Memory B cell (primary cell): ENCODE measurements around the gene DRAXIN.

Source experiments
- ATAC-seq: fragments of 150-1000 bp; cut with Tn5 transposase; 2 replicates; pipeline ENCODE4 v1.10.0; 2021; ENCODE audit warnings: low read depth, mild to moderate bottlenecking, moderate library complexity
- DNase-seq, 2 donors: peaks; one replicate each; pipeline ENCODE4 v3.0.0; 2022; ENCODE audit warnings: low spot score in 2 of 2
- H3K27ac Mint-ChIP-seq: one replicate; pipeline ENCODE4 v1.8.0; 2022; ENCODE audit warnings: mild to moderate bottlenecking, moderate library complexity, mixed read lengths
- H3K27me3 Mint-ChIP-seq: one replicate; pipeline ENCODE4 v1.8.0; 2022; ENCODE audit warnings: mixed read lengths
- H3K36me3 Mint-ChIP-seq: one replicate; pipeline ENCODE4 v1.8.0; 2022; ENCODE audit warnings: mild to moderate bottlenecking, mixed read lengths
- H3K4me1 Mint-ChIP-seq: one replicate; pipeline ENCODE4 v1.8.0; 2022; ENCODE audit warnings: mixed read lengths
- H3K4me3 Mint-ChIP-seq: one replicate; pipeline ENCODE4 v1.8.0; 2022; ENCODE audit warnings: mild to moderate bottlenecking, moderate library complexity, mixed read lengths
- H3K9me3 Mint-ChIP-seq: one replicate; pipeline ENCODE4 v1.8.0; 2022; ENCODE audit warnings: mixed read lengths

Gene DRAXIN

DNA sequence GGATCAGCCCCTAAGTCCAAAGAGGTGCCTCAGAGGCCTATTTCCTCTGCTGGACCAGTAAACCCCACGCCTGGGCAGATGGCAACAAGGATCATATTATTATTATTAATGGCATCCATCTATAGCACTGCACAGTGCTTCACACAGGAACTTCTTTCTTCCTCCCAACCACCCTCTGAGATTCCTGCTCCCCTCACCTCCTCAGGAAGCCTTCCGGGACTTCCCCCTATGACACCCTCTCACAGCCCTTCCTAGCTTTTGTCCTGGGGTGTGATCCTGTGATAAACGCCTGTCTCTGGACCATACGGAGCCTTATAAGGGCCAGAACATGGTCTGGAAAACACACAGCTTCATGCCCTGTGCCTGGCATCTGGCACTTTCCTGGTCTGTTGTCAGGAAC is 40.5 kb upstream of the DRAXIN start:
- H3K9me3 Mint-ChIP-seq = no peaks in the 10 kb centered on the region

DNA sequence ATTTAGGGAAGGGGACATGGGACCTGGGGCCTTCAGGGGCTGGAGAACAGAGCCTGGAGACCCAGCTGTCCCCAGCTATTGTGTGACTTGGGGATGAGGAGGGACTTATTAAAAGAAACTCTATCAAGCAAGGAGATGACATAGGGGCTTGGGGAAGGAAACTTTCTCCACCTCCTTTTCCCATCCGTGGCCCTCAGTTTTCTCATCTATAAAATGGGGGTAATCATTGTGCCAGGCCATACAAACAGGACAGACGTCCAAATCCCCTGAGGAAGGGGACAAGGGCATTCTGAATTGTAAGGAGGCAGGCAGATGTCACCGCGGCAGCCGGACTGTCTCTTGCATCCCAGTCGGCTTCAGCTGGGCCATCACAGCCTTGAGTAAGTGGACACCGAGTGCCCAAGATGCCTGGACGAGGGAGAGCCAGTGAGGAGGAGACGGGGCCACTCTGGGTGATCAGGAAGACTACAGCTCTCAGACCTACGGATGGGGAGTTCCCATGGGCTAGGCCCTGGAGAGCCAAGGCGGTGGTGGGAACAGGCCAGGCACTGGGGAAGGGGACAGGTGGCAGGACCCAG is 39.2 kb upstream of the DRAXIN start:
- no peaks in the 10 kb centered on the region for H3K9me3 Mint-ChIP-seq
- no peak for ATAC-seq
- no peak overlapping the region for H3K27ac Mint-ChIP-seq
- no peaks in the 10 kb centered on the region for H3K27me3 Mint-ChIP-seq
- no peak for DNase-seq
- H3K4me3 Mint-ChIP-seq = no peak overlapping the region
- no peaks in the 10 kb centered on the region for H3K36me3 Mint-ChIP-seq
- H3K4me1 Mint-ChIP-seq = peaks cover 18% of the 10 kb centered on the region

More for the DNA sequence above, 40.5 kb upstream of the DRAXIN start:
- H3K27me3 Mint-ChIP-seq = no peaks in the 10 kb centered on the region
- H3K4me3 Mint-ChIP-seq = peak overlapping the region; percentile 81
- DNase-seq (no peak), ATAC-seq (no peak)
- H3K4me1 Mint-ChIP-seq = peaks cover 18% of the 10 kb centered on the region
- no peaks in the 10 kb centered on the region for H3K36me3 Mint-ChIP-seq
- H3K27ac Mint-ChIP-seq = no peak overlapping the region

DNA sequence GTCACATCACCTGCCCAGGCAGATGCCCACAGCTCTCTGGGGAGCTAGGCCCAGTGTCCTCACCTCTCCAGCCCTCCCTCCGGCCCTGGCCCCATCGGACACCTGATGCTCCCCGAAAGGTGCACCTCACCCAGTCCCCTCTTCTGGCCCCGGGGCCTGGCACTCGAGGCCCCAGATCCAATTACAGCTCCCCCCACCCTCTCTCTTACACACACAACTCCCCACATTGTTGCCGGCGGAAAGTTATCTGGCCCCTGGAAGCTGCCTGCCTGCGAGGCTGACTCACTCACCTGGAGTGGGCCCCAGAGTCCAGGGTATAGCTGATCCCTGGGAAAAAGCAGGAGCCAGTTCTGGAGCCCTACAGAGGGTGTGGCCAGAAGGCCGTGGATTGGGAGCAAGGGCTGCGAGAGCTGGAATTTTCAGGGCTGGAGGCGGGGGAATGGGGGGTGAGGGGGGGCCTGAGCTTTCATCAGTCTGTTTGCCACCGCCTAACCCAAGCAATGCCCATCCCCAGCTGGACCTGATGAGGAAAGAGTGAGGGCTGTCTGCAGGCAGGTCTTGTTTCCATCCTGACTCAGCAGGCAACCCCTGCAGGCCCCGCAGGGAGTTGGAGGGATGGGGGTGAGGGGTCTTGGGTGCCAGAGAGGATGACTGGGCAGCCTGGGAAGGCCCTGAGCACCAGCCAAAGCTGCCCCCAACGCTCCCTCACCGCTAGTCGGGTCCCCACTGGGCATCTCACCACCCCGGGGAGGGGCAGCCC is 38.2 kb upstream of the DRAXIN start:
- H3K9me3 Mint-ChIP-seq = no peaks in the 10 kb centered on the region
- peak overlapping the region; percentile 83 for H3K4me3 Mint-ChIP-seq
- no peak overlapping the region for H3K27ac Mint-ChIP-seq
- DNase-seq (no peak), ATAC-seq (no peak)
- H3K4me1 Mint-ChIP-seq = peaks cover 18% of the 10 kb centered on the region
- peaks cover 1% of the 10 kb centered on the region for H3K36me3 Mint-ChIP-seq
- no peaks in the 10 kb centered on the region for H3K27me3 Mint-ChIP-seq

DNA sequence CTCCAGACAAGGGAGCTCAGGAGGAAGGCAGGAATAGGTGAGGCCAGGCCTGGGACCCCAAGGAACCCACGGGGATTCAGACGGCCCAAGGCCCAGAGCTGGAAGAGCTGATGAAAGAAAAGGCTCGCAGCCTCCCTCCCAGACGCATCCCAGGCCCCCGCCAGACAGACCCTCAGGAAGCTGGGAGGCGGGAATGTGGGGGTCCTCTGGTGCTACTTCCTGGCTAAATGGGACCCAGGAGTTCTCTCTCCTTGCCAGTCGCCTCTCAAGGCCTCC is 37.7 kb upstream of the DRAXIN start:
- no peak overlapping the region for H3K27ac Mint-ChIP-seq
- peak overlapping the region; percentile 83 for H3K4me3 Mint-ChIP-seq
- no peak for DNase-seq
- peaks cover 1% of the 10 kb centered on the region for H3K36me3 Mint-ChIP-seq
- peaks cover 18% of the 10 kb centered on the region for H3K4me1 Mint-ChIP-seq
- no peaks in the 10 kb centered on the region for H3K9me3 Mint-ChIP-seq
- H3K27me3 Mint-ChIP-seq = no peaks in the 10 kb centered on the region
- ATAC-seq = no peak

DNA sequence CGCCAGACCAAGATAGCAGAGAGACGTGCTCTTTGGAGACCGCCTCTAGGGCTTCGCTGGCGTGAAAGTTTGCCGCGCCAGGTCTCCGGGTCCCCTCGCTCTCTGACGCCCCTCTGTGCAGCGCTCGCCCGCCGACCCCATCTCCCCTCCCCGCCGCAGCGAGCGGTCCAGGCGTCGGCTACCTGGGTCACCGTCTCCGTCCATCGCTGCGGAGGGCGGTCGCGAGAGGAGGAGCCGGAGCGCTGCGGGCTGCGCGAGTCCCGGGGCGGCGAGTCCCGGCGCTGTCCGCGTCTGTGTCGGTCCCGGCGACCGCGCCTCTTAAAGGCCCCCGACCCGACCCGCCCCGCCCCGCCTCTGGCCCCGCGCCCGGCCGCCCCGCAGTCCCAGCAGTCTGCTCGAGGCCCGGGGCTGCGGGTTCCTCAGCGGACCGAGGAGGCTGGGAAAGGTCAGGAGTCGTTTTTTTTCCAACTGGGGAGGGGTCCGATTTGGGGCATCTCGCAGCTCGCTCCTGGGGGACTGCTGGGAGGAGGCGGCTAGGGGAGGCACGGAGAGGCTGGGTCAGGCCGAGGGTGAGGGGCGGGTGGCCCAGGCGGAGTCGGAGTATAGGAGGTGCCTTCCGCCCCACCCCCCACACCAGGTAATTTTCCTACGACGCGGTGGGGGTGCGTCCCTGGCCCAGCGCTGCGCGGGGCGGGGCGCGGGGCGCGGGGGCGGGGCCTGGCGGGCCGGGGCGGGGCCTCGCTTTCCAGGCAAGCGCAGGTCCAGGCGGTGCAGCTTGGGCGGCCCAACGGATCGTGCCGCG is 37.2 kb upstream of the DRAXIN start, which contains the start of the genes FBXO2 and FBXO44:
FBXO2 (minus strand) TSS at position 293 of the 802 bp plus-strand sequence; CDS start at position 204, 89 bp downstream.
FBXO44 (plus strand) TSS at position 741 of the 802 bp plus-strand sequence. CDS start 959 bp downstream, outside the sequence.
- Mint-ChIP-seq H3K27ac (no peak within 1 kb of the TSS), H3K4me1 (peaks cover 18% of the 10 kb centered on the region), H3K27me3 (no peaks in the 10 kb centered on the region), H3K36me3 (peaks cover 1% of the 10 kb centered on the region), H3K9me3 (no peaks in the 10 kb centered on the region), H3K4me3 (peak within 1 kb of the TSS; percentile 83)
- ATAC-seq (peak; percentile 79), DNase-seq (peak; percentile 55 to 58)

DNA sequence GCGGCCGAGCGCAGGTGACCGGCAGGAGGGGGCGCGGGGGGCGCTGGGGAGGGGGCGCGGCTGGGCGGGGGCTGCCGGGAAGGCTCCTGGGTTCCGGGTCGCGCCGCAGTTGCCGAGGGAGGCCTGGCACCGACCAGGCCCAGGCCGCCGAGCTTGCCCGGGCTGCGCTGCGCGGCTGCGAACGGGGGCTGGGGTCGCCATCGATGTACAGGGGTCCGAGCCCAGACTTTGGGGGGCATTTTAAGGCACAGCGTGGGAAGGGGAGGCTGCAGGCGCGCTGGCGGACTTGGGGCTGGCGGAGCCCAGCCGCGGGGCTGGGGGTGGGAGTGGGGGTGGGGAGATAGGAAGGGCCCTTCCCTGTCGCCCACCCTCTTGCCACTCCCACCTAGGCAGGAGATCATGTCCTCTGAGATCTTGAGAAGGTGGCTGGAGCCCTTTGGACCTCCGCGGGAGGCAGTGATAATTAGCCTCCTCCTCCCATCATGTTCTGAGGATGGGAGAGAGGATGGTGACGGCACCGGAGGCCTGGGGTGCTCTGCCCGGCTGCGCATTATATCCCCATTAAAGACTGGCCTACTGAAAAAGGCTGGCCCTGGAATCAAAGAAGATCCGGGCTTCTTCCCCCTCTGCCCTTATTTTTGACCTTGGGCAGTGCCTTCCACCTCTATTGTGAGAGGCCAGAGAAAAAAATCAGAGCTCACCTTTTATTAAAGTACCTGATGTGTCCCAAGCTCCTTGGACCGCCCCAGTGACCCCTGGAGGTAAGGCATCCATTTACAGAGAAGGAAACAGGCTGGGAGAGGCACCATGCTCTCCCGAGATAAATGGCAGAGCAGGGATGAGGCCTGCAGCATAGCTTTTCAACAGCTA is 36.3 kb upstream of the DRAXIN start:
- peaks cover 3% of the 10 kb centered on the region for H3K36me3 Mint-ChIP-seq
- H3K4me1 Mint-ChIP-seq = peaks cover 14% of the 10 kb centered on the region
- ATAC-seq = peak; percentile 20
- no peaks in the 10 kb centered on the region for H3K9me3 Mint-ChIP-seq
- peak overlapping the region; percentile 83 for H3K4me3 Mint-ChIP-seq
- H3K27ac Mint-ChIP-seq = no peak overlapping the region
- no peaks in the 10 kb centered on the region for H3K27me3 Mint-ChIP-seq
- DNase-seq = no peak

DNA sequence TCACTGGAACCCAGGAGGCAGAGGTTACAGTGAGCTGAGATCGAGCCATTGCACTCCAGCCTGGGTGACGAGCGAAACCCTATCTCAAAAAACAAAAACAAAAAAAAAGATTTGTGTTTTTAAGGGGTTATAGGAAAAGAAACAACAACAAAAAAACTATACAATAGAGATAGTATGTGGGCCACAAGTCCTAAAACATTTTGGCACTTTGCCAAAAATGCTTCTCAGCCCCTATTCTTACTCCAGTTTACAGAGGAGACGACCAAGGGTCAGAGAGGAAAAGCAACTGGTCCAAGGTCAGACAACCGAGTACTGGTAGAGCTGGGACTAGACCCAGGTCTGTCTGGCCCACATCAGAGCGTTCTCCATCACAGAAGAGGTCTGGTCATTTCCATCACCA is 33.9 kb upstream of the DRAXIN start:
- H3K9me3 Mint-ChIP-seq = no peaks in the 10 kb centered on the region
- H3K36me3 Mint-ChIP-seq = peaks cover 7% of the 10 kb centered on the region
- no peak overlapping the region for H3K27ac Mint-ChIP-seq
- no peak for ATAC-seq
- no peak overlapping the region for H3K4me3 Mint-ChIP-seq
- peaks cover 6% of the 10 kb centered on the region for H3K4me1 Mint-ChIP-seq
- DNase-seq = no peak
- no peaks in the 10 kb centered on the region for H3K27me3 Mint-ChIP-seq

DNA sequence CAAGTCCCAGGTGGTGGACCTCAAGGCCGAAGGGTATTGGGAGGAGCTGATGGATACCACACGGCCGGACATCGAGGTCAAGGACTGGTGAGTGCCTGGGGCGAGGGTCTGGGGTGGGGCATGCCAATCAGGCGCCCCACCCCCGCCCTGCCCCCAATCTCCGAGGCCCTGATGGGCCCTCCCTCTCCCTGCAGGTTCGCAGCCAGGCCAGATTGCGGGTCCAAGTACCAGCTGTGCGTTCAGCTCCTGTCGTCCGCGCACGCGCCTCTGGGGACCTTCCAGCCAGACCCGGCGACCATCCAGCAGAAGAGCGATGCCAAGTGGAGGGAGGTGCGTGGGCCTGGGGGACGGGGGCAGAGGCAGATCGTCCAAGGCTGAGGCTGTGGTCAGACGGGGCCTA is 33.0 kb upstream of the DRAXIN start:
- Mint-ChIP-seq H3K4me1 (peaks cover 3% of the 10 kb centered on the region), H3K36me3 (peaks cover 7% of the 10 kb centered on the region), H3K4me3 (no peak overlapping the region), H3K27me3 (no peaks in the 10 kb centered on the region), H3K9me3 (no peaks in the 10 kb centered on the region), H3K27ac (no peak overlapping the region)
- DNase-seq (no peak), ATAC-seq (no peak)

DNA sequence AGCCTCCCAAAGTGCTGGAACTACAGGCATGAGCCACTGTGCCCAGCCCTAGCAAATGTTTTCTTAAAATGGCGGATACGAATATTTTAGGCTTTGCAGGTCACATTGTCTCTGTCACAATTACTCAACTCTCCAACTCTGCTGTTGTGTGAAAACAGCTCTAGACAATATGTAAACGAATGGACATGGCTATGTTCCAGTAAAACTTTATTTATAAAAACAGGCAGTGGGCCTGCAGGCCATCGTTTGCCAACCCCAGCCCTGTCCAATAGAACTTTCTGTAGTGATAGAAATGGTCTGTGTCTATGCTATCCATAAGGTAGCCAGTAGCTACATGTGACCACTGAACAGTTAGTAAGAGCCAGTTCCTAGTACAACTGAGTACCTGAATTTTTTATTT is 31.8 kb upstream of the DRAXIN start:
- H3K4me1 Mint-ChIP-seq = peaks cover 3% of the 10 kb centered on the region
- DNase-seq (no peak), ATAC-seq (no peak)
- H3K4me3 Mint-ChIP-seq = no peak overlapping the region
- H3K9me3 Mint-ChIP-seq = no peaks in the 10 kb centered on the region
- peaks cover 7% of the 10 kb centered on the region for H3K36me3 Mint-ChIP-seq
- H3K27me3 Mint-ChIP-seq = no peaks in the 10 kb centered on the region
- no peak overlapping the region for H3K27ac Mint-ChIP-seq

DNA sequence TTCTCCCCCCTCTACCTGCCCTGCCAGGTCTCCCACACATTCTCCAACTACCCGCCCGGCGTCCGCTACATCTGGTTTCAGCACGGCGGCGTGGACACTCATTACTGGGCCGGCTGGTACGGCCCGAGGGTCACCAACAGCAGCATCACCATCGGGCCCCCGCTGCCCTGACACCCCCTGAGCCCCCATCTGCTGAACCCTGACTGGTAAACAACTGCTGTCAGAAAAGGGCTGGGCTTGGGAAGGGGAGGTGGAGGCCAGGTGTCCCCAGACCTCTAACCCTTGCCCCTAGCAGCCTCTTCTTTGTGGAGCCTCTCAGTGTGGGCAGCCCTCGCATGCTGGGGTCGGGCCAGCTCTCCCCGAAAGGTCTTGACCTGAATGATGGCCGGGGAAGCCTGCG is 30.4 kb upstream of the DRAXIN start:
- no peaks in the 10 kb centered on the region for H3K27me3 Mint-ChIP-seq
- ATAC-seq (no peak), DNase-seq (no peak)
- peaks cover 7% of the 10 kb centered on the region for H3K36me3 Mint-ChIP-seq
- H3K9me3 Mint-ChIP-seq = no peaks in the 10 kb centered on the region
- no peaks in the 10 kb centered on the region for H3K4me1 Mint-ChIP-seq
- H3K27ac Mint-ChIP-seq = no peak overlapping the region
- H3K4me3 Mint-ChIP-seq = no peak overlapping the region

DNA sequence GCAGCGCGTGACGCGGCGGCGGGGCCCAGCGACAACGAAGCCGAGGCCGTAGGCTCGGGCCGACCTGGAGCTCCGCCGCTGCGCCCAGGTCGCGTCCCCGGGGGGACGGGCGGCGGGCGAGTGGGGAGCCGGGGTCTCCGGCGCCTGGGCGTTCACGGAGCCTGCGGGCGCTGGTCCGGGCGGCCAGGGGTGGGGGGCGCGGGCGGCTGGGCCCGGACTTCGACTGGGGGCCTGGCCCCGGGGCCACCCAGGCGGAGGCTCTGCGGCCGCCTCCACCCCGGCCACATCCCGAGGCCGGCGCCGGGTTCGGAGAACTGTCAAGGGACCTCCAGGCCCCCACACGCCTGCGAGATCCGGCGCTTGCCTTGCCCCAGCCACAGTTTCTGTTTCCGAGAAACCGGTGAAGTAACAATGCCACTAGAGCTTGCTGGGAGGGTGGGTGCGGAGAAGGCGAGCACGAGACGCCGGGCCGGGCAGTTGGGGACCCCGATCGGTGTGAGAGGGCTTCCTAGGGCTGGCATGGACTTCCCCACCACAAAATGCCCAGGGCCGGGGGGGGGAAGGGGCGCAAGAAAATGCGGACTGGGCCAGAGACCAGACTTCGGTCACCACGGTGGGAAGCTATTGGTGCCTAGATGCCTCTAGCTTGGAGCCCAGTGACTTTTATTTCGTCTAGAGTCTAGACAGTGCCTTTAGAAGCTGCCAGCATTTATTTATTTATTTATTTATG is 27.0 kb upstream of the DRAXIN start:
- Mint-ChIP-seq H3K4me3 (peak overlapping the region; percentile 79), H3K27ac (no peak overlapping the region), H3K9me3 (no peaks in the 10 kb centered on the region), H3K4me1 (no peaks in the 10 kb centered on the region), H3K36me3 (peaks cover 8% of the 10 kb centered on the region), H3K27me3 (no peaks in the 10 kb centered on the region)
- DNase-seq = peak; percentile 35 to 52
- ATAC-seq = peak; percentile 51

DNA sequence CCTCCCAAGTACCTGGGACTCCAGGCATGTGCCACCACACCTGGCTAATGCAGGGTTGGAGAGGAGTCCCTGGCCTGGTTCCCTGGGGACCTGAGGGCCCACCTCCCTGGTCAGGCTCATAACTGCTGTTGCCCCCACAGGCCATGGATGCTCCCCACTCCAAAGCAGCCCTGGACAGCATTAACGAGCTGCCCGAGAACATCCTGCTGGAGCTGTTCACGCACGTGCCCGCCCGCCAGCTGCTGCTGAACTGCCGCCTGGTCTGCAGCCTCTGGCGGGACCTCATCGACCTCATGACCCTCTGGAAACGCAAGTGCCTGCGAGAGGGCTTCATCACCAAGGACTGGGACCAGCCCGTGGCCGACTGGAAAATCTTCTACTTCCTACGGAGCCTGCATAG is 23.0 kb upstream of the DRAXIN start:
- H3K27me3 Mint-ChIP-seq = no peaks in the 10 kb centered on the region
- no peak overlapping the region for H3K4me3 Mint-ChIP-seq
- H3K4me1 Mint-ChIP-seq = peaks cover 4% of the 10 kb centered on the region
- H3K36me3 Mint-ChIP-seq = peaks cover 8% of the 10 kb centered on the region
- no peaks in the 10 kb centered on the region for H3K9me3 Mint-ChIP-seq
- H3K27ac Mint-ChIP-seq = peak overlapping the region; percentile 15
- ATAC-seq (no peak), DNase-seq (no peak)

DNA sequence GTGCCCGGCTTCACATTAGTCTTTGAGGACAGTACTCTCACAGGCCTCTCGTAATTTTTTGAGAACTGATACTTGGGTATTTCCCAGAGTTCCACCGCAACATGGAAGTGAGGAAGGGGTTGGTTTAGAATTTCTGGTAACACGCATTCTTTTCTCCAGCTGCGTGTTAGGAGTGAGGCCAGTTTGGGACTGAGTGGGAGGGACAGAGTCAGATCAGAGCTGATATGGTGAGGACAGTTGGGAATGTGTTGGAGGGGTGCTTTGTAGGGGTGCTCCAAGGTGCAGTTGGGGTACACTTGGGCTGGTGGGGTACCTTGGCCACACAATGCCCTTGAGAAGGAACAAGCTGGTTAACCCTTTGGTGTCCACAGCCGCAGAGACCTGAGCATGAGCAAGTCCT is 20.8 kb upstream of the DRAXIN start:
- DNase-seq = no peak

More for the DNA sequence above, 20.8 kb upstream of the DRAXIN start:
- peak overlapping the region; percentile 54 for H3K27ac Mint-ChIP-seq
- H3K4me3 Mint-ChIP-seq = no peak overlapping the region
- no peaks in the 10 kb centered on the region for H3K27me3 Mint-ChIP-seq
- peak; percentile 61 for ATAC-seq
- H3K4me1 Mint-ChIP-seq = peaks cover 4% of the 10 kb centered on the region
- no peaks in the 10 kb centered on the region for H3K9me3 Mint-ChIP-seq
- peaks cover 12% of the 10 kb centered on the region for H3K36me3 Mint-ChIP-seq
